GM19351 (cell line): ENCODE measurements around the gene FADS1.

Source experiments
- ATAC-seq: cut with Tn5 transposase; IDR thresholded peaks from one replicate; pipeline ENCODE4 v1.9.1; 2021; ENCODE audit warnings: mild to moderate bottlenecking, moderate library complexity; ENCODE audit not compliant: unreplicated experiment

Gene FADS1

GRCh38 chr11:61763930-61764605 is 52.7 kb downstream of the FADS1 start:
- ATAC-seq: no peak

DNA sequence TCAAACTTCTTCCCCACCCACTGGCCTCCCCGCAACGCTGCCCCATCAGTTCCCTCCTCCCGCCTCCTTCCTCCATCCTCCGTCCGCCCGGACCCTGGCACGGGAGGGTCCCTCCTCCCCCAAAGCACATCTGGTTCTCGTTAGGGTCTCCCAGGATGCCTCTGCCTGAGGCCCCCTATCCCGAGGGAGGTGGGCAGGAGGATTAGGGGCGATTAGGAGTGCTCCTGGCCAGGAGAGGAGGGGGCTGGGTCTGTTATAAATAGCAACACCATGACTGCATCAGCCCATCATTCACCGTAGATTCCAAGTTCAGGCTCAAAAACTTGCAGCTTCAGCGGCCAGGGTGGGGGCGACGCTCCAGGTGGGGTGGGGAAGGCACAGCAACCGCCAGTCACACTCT is 54.0 kb downstream of the FADS1 start:
- no peak for ATAC-seq

- no peak for ATAC-seq
Observed at GRCh38 chr11:61762223-61762615, 54.6 kb downstream of the FADS1 start.

- no peak for ATAC-seq
Observed at GRCh38 chr11:61761440-61762222, 55.2 kb downstream of the FADS1 start.

GRCh38 chr11:61760946-61761345 is 55.9 kb downstream of the FADS1 start:
- ATAC-seq: no peak

DNA sequence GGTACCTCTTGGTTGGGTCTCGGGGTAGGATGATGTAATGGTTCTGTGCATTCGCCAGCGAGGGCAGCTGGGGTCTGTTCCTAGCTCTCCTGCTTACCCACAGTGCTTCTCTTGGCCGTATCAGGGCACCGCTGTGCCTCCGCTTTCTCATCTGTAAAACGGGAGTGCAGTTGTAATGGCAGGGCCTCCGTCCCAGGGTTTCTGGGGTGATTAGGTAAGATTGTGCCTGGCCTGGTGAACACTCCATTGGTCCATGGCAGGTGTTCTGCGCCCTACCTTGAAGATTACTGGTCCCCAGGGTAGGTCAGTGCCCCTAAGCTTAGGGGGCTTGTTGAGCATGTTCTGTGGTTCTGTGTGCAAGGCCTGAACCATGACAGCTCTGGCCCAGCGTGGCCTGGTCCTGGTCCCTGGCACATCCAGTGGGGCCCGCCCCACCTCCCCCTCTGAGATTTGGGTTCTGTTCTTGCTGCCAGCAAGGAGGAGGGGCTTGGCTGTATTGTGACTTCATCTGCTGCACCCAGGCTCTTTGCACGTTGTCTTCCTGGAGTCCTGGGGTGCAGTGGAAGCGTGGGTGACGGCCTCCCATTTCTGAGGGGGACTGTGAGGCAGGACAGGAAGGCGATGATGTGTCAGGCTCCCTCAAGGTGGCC is 59.5 kb downstream of the FADS1 start:
- no peak for ATAC-seq

GRCh38 chr11:61756452-61757212 is 60.2 kb downstream of the FADS1 start:
- peak; percentile 51 for ATAC-seq

GRCh38 chr11:61756147-61756451 is 60.7 kb downstream of the FADS1 start:
- no peak for ATAC-seq

GRCh38 chr11:61754534-61755482 is 62.0 kb downstream of the FADS1 start:
- no peak for ATAC-seq

DNA sequence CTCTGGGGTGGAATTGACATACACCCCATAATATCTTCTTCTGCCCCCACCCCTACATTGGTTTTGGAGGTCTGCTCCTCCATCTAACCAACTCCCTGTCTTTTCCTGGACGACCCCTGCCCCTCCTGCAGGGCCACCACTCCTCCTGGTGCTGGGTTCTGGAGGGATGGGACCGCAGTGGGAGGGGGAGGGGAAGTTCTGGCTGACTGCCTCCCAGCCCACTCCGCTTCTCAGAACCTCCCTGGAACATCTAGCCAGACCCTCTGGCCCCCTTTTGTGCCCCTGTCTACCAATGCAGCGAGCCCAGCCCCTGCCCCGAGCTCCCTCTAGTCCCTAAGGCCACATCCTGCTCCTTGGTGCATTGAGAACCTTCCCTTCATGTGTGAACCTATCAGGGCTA is 63.1 kb downstream of the FADS1 start:
- no peak for ATAC-seq

GRCh38 chr11:61752925-61753521 is 63.8 kb downstream of the FADS1 start:
- ATAC-seq: no peak

- peak; percentile 40 for ATAC-seq
Observed at GRCh38 chr11:61752117-61752924, 64.5 kb downstream of the FADS1 start, which contains the start of gene MYRF. Gene MYRF (plus strand): TSS chr11:61752636. CDS start chr11:61752745, 109 bp downstream.

- no peak for ATAC-seq
Observed at GRCh38 chr11:61751384-61751783, 65.4 kb downstream of the FADS1 start.

DNA sequence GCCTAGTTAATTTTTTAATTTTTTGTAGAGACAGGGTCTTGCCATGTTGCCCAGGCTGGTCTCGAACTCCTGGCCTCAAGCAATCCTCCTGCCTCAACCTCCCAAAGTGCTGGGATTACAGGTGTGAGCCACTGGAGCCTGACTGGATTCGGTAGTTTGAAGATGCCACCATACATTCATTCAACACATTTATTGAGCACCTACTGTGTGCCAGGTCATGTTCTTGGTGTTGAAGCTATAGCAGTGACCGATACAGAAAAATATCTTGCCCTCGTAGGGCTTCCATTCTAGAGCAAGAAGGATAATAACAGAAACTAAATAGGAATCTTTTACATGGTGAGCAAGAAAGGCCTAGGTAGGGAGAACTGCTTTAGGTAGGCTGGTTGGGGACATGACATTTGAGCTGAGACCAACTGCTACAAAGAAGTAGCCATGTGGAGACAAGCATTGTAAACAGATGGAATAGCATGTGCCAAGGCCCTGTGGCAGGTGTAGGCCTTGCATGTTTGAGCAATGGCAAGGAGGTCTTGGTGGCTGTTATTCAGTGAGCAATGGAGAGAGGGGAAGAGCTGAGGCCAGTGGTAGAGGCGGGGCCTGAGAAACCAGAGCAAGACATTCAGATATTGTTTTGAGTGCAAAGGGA is 66.1 kb downstream of the FADS1 start:
- ATAC-seq: no peak
